Loucy (cell line): ENCODE results near the gene SYT15B.
"Not testable (repeated sequence)": the region's sequence is repeated elsewhere in the genome, so short reads cannot be mapped to it uniquely, and the experiment has no call there.

Experiments used
- CTCF ChIP-seq: fragments of 200-600 bp; sonication (generic); conservative IDR thresholded peaks from 2 replicates; pipeline ENCODE4 v1.5.1; 2014; ENCODE audit warnings: mild to moderate bottlenecking, antibody characterized with exemption, low read length
- EZH2phosphoT487 ChIP-seq: fragments of 200-600 bp; IDR thresholded peaks from 2 replicates; pipeline ENCODE4 v1.6.1; 2018; ENCODE audit warnings: antibody characterized with exemption, mild to moderate bottlenecking, moderate library complexity, borderline replicate concordance

GRCh38 chr10:47767236-47767635 lies 3.8 kb upstream of the SYT15B start:
- not testable (repeated sequence) for TF ChIP-seq CTCF, EZH2phosphoT487
